AG08395 (cell line): Measurements from ENCODE around the gene CAMK1D.

Experiments used
- DNase-seq: peaks from one replicate; pipeline ENCODE4 v3.0.0; 2012; ENCODE audit warnings: mixed read lengths, low spot score

The CAMK1D gene

GRCh38 chr10:12403119-12403518, 53.8 kb downstream of the CAMK1D start:
- DNase-seq = no peak

- no peak for DNase-seq
Measured at GRCh38 chr10:12405342-12406320, 56.3 kb downstream of the CAMK1D start.

- no peak for DNase-seq
Measured at GRCh38 chr10:12406764-12407400, 57.5 kb downstream of the CAMK1D start.

GRCh38 chr10:12408472-12408871, 59.1 kb downstream of the CAMK1D start:
- no peak for DNase-seq

GRCh38 chr10:12409161-12409560, 59.8 kb downstream of the CAMK1D start:
- no peak for DNase-seq

GRCh38 chr10:12409613-12410012, 60.3 kb downstream of the CAMK1D start:
- DNase-seq = no peak

- DNase-seq = no peak
Measured at GRCh38 chr10:12412666-12413368, 63.5 kb downstream of the CAMK1D start.

- no peak for DNase-seq
Measured at GRCh38 chr10:12413369-12413711, 64.0 kb downstream of the CAMK1D start.

GRCh38 chr10:12414278-12414989, 65.1 kb downstream of the CAMK1D start:
- no peak for DNase-seq

GRCh38 chr10:12416344-12417050, 67.2 kb downstream of the CAMK1D start:
- DNase-seq = no peak

- no peak for DNase-seq
Measured at GRCh38 chr10:12417331-12417730, 68.0 kb downstream of the CAMK1D start.

- DNase-seq = peak; percentile 29
Measured at GRCh38 chr10:12418000-12418399, 68.7 kb downstream of the CAMK1D start.

GRCh38 chr10:12418725-12419261, 69.4 kb downstream of the CAMK1D start:
- no peak for DNase-seq

GRCh38 chr10:12419262-12419847, 70.0 kb downstream of the CAMK1D start:
- peak; percentile 90 for DNase-seq

- no peak for DNase-seq
Measured at GRCh38 chr10:12420530-12421120, 71.3 kb downstream of the CAMK1D start.

GRCh38 chr10:12422189-12422588, 72.8 kb downstream of the CAMK1D start:
- no peak for DNase-seq

- DNase-seq = no peak
Measured at GRCh38 chr10:12423896-12424295, 74.5 kb downstream of the CAMK1D start.

- no peak for DNase-seq
Measured at GRCh38 chr10:12427276-12427675, 77.9 kb downstream of the CAMK1D start.

GRCh38 chr10:12428447-12429135, 79.2 kb downstream of the CAMK1D start:
- no peak for DNase-seq
